Coronary artery (tissue), 2 donors: ENCODE measurements around the gene RIT2.

Source experiments
- DNase-seq: peaks from one replicate; pipeline ENCODE4 v3.0.0-alpha.2; 2017; ENCODE audit warnings: low spot score
- H3K27ac ChIP-seq, 2 donors: fragments of 200-600 bp; sonication (generic); one replicate each; pipeline ENCODE4 v1.5.1; 2016 to 2019
- H3K4me3 ChIP-seq: fragments of 200-600 bp; sonication (generic); 2 replicates; pipeline ENCODE4 v1.5.1; 2016; ENCODE audit warnings: mild to moderate bottlenecking, moderate library complexity
- CTCF ChIP-seq: fragments of 200-600 bp; sonication (generic); IDR thresholded peaks from one replicate; pipeline ENCODE4 v1.5.1; 2019; ENCODE audit warnings: antibody characterized with exemption

RIT2 gene

DNA sequence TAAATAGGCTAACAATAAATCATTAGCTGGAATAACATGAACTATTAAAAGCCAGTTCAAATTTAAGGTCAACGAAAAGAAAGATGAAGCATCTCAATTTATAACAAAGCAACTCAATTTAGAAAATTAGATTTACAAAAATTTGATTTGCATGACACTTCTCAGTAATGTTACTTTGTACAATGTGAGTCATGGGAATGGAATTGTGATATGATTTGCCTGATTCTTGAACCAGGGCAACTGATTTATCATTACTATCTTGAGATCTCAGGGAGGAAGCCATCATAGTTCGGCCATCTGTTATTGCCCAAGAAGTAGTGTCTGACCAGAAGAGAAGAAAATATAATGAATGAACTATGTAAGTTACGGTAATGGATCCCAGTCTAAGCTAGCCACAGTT lies 193.1 kb downstream of the RIT2 start:
- DNase-seq, result no peak
- no peak overlapping the region for H3K27ac ChIP-seq
- H3K4me3 ChIP-seq, result no peak overlapping the region
- TF ChIP-seq CTCF, result no peak

GRCh38 chr18:42921226-42921737 lies 194.2 kb downstream of the RIT2 start:
- Histone ChIP-seq H3K4me3 (no peak overlapping the region), H3K27ac (no peak overlapping the region)
- DNase-seq, result no peak
- no peak for TF ChIP-seq CTCF

GRCh38 chr18:42920621-42921020 lies 194.9 kb downstream of the RIT2 start:
- no peak overlapping the region for H3K4me3 ChIP-seq
- DNase-seq, result no peak
- no peak overlapping the region for H3K27ac ChIP-seq
- TF ChIP-seq CTCF, result no peak

DNA sequence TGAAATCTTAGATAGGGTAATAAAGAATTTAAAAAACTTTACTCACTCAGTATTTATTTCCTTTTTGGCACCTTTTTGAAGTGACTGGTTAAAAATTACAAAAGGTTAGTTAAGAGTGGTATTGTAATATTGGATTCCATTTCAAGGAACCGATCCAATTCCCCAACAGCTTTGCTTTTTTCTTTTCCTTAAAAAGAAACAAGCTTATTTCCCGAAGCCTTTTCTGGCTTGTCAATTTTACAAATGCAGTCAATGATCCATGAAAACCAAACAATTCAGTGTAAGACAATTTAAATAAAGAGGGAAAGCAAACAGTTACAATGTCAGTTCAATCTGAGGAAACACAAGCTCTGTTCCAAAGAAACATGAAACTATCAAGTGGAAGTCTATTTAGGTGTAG lies 200.2 kb downstream of the RIT2 start:
- DNase-seq, result no peak
- H3K27ac ChIP-seq, result no peak overlapping the region
- no peak for TF ChIP-seq CTCF
- H3K4me3 ChIP-seq, result no peak overlapping the region

- H3K4me3 ChIP-seq, result no peak overlapping the region
- H3K27ac ChIP-seq, result no peak overlapping the region
- no peak for DNase-seq
- TF ChIP-seq CTCF, result no peak
These were observed 201.0 kb downstream of the RIT2 start for GRCh38 chr18:42914476-42914875.

- no peak for TF ChIP-seq CTCF
- no peak overlapping the region for H3K27ac ChIP-seq
- no peak overlapping the region for H3K4me3 ChIP-seq
- DNase-seq, result no peak
These were observed 206.4 kb downstream of the RIT2 start for GRCh38 chr18:42909095-42909494.

DNA sequence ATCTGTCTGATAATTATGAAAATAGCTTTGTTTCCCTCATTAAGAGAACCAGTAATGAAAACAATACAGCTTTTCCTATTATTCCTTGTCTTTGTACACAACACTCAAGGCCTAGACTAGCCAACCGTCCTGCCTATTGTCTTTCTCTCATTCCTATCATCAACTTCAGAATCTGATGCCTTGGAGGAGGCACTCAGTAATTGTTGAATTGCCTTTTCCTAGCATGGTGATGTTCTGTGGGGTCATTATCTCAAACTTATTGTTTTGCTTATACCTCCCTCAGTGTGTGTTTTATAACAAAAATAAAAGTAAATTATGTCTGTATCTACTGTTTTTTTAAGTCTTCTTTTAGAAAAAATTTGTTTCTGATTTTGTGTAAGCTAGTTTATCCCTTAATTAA lies 208.7 kb downstream of the RIT2 start:
- no peak for DNase-seq
- Histone ChIP-seq H3K4me3 (no peak overlapping the region), H3K27ac (no peak overlapping the region)
- no peak for TF ChIP-seq CTCF
